ENCODE data around the gene SIPA1L3.

DNA sequence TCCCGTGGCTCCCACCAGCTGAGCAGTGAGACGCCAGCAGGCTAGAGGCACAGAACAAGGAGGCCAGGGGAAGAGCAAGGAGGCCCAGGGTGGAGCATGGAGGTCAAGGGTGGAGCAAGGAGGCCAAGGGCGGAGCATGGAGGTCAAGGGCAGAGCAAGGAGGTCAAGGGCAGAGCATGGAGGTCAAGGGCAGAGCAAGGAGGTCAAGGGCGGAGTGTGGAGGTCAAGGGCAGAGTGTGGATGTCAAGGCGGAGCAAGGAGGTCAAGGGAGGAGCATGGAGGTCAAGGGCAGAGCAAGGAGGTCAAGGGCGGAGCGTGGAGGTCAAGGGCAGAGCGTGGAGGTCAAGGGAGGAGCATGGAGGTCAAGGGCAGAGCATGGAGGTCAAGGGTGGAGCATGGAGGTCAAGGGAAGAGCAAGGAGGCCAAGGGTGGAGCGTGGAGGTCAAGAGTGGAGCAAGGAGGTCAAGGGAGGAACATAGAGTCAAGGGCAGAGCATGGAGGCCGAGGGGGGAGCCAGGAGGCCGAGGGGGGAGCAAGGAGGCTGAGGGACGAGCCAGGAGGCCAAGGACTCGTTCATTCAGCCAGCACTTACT is 289.3 kb downstream of the SIPA1L3 start:
- no peak for TF ChIP-seq SIN3A (IDR thresholded peaks at IDR 0.05; ENCODE audit: borderline replicate concordance, insufficient read depth, low read depth, low read length)
- TF ChIP-seq, protein P1, sequence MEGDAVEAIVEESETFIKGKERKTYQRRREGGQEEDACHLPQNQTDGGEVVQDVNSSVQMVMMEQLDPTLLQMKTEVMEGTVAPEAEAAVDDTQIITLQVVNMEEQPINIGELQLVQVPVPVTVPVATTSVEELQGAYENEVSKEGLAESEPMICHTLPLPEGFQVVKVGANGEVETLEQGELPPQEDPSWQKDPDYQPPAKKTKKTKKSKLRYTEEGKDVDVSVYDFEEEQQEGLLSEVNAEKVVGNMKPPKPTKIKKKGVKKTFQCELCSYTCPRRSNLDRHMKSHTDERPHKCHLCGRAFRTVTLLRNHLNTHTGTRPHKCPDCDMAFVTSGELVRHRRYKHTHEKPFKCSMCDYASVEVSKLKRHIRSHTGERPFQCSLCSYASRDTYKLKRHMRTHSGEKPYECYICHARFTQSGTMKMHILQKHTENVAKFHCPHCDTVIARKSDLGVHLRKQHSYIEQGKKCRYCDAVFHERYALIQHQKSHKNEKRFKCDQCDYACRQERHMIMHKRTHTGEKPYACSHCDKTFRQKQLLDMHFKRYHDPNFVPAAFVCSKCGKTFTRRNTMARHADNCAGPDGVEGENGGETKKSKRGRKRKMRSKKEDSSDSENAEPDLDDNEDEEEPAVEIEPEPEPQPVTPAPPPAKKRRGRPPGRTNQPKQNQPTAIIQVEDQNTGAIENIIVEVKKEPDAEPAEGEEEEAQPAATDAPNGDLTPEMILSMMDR (IDR thresholded peaks at IDR 0.05) = no peak

Measured in Panc1 (cell line).